GM06990 (cell line): Measurements from ENCODE around the gene NUP88.

Experiments
- DNase-seq: peaks from one replicate; pipeline ENCODE4 v3.0.0-alpha.2; 2011; ENCODE audit not compliant: insufficient read length; ENCODE audit errors: extremely low read depth
- H3K27me3 ChIP-seq: replicated peaks from 2 replicates; pipeline ENCODE4 v1.6.0; 2011; ENCODE audit warnings: low read length; ENCODE audit not compliant: control insufficient read depth, insufficient read depth
- H3K36me3 ChIP-seq: 2 replicates; pipeline ENCODE4 v1.5.1; 2011; ENCODE audit warnings: low read length; ENCODE audit not compliant: control insufficient read depth, insufficient read depth
- H3K4me3 ChIP-seq: replicated peaks from 2 replicates; pipeline ENCODE4 v1.5.1; 2011; ENCODE audit warnings: low read depth, mild to moderate bottlenecking, control low read depth, low read length
- TF ChIP-seq, protein P1 (sequence below): IDR thresholded peaks from 2 replicates; pipeline ENCODE4 v1.5.1; 2011; ENCODE audit warnings: low read length, control low read depth, mild to moderate bottlenecking, inconsistent platforms; ENCODE audit not compliant: insufficient read depth, poor library complexity, severe bottlenecking

The NUP88 gene

DNA sequence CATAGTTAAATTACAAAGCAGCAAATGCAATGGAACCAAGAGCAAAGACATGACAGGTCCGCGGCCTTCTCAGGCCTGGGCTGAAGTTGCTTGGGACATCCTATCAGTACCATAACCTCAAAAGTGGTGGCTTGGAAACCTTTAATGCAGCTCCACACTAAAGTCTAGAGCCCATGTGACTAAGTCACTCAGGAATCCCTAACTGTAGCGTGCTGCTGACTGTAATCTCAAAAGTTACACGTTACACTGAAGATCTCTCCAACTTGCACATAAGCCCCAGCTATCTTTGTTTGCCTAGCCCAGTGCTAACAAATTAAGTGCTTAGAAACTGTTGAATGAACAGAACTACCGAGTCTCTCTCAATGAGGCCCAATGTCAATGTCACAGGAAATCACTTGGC is 27.8 kb downstream of the NUP88 start:
- peaks cover 30% of the 10 kb centered on the region for H3K36me3 ChIP-seq
- TF ChIP-seq, protein P1, sequence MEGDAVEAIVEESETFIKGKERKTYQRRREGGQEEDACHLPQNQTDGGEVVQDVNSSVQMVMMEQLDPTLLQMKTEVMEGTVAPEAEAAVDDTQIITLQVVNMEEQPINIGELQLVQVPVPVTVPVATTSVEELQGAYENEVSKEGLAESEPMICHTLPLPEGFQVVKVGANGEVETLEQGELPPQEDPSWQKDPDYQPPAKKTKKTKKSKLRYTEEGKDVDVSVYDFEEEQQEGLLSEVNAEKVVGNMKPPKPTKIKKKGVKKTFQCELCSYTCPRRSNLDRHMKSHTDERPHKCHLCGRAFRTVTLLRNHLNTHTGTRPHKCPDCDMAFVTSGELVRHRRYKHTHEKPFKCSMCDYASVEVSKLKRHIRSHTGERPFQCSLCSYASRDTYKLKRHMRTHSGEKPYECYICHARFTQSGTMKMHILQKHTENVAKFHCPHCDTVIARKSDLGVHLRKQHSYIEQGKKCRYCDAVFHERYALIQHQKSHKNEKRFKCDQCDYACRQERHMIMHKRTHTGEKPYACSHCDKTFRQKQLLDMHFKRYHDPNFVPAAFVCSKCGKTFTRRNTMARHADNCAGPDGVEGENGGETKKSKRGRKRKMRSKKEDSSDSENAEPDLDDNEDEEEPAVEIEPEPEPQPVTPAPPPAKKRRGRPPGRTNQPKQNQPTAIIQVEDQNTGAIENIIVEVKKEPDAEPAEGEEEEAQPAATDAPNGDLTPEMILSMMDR, result no peak
- no peak for DNase-seq
- H3K4me3 ChIP-seq, result no peak overlapping the region
- H3K27me3 ChIP-seq, result no peaks in the 10 kb centered on the region

DNA sequence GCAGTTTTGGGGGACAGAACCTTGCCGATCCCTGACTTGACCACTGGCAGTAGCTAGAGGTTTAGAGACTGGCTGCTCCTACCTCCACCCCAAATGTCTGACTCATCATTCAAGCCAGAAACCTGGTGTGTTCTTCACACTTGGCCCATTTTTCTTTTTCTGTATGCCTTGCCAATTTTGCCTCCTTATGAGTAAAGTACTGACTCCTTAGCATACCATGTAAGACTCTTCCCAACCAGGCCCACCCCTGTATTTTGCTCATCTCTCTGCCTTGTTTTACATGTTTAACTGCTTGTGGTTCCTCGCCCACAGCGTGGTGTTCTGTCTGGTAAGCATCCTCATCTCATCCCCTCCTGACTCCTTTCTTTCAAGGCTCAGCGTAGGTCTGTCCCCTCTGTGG is 37.9 kb downstream of the NUP88 start:
- Histone ChIP-seq H3K36me3 (peaks cover 45% of the 10 kb centered on the region), H3K27me3 (no peaks in the 10 kb centered on the region), H3K4me3 (no peak overlapping the region)
- TF ChIP-seq, protein P1, result no peak
- no peak for DNase-seq

DNA sequence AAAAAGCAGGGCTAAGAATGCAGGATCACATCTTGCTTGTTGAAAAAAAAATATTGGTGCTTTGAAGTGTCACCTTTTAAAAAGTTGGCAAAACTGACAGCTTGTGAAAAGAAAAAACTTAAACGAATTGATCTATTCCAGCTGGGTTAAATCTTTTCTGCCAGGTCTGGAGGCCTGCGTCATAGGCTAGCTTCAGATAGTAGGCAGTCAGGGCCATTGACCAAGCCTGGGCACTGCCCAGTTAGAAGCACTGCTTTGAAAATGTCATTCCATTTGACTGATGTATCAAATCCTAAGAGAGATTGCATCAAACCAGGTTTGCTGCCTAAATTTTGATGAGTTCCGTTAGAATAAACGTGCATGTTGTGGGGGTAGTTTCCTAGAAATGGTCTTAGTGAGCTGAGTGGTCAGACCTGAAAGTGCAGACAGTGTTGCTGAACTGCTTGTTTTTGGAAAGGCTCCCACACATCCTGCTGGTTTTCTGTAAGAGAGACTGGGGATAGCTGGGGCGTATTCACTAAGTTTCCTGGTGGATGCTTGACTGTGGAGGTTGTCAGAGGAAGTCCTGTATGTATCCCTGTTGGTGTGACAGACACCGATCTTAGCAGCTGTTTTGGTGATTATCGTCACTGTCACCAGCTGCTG is 38.8 kb downstream of the NUP88 start:
- H3K27me3 ChIP-seq, result no peaks in the 10 kb centered on the region
- peaks cover 46% of the 10 kb centered on the region for H3K36me3 ChIP-seq
- DNase-seq, result no peak
- H3K4me3 ChIP-seq, result no peak overlapping the region
- TF ChIP-seq, protein P1, result no peak

DNA sequence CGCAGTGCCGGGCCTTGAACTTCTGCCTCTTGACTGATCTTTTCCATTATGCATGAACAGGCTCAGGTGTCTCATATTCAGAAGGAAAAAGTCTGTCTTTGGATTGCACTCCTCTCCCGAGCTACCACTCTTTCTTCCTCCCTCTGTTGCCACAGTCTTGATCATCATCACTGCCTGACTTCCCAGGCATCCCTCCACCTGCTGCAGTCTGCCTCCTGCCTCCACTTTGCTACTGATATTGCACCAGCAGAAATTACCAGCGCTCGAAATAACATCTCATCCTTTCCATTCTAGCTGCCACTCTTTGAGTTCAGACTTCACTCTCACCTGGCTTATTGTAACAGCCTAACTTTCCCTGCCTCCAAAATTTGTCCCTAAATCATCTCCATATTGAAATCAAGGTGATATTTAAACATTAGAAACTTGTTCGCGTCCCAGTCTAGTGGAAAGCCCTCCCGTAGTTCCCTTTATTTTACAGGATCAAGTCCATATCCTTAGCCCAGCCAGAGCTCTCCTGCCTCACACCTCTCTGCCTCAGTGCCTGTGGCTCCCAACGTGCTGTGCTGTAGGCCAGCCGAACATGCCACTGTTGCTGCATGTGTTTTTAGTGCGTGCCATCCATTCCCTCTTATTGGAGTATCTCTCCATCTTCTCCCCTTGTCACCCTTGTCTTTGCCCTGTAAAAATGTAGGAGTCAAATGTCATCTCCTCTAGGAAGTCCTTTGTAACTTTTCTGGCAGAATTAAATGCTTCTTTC is 39.9 kb downstream of the NUP88 start:
- peaks cover 46% of the 10 kb centered on the region for H3K36me3 ChIP-seq

DNA sequence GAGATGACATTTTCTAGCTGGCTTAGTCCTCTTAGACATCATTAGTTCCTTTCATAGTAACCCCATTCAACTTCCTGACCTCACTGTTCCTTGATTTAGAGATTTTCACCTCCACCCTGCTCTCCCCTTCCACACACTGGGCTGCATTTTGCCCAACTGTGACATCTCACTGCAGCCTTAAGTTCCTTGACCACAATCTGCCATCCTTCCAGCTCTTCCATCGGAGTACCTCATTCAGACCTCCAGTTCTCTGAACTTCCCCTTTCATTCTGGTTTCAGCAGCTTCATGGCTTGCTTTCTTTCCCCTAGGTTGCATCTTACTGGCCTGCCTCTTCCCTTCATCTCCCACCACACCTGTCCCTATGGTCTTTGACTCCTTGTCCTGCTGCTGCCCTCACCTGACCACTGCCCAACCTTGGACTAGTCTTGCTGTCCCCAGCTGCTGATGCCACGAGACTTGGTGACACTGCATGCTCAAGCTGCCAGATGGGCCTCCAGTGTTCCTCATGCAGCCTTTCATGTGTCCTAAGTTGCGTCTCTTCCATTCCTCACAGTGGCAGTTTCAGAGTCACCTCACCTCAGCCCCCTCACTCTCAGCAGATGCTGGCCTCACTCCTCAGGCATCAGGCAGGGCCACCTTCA is 40.8 kb downstream of the NUP88 start:
- Histone ChIP-seq H3K36me3 (peaks cover 45% of the 10 kb centered on the region), H3K4me3 (no peak overlapping the region), H3K27me3 (no peaks in the 10 kb centered on the region)
- TF ChIP-seq, protein P1, result no peak
- no peak for DNase-seq

More for the DNA sequence above, 39.9 kb downstream of the NUP88 start:
- Histone ChIP-seq H3K27me3 (no peaks in the 10 kb centered on the region), H3K4me3 (no peak overlapping the region)
- TF ChIP-seq, protein P1, result no peak
- no peak for DNase-seq
